ENCODE results near the gene ATOSB.

DNA sequence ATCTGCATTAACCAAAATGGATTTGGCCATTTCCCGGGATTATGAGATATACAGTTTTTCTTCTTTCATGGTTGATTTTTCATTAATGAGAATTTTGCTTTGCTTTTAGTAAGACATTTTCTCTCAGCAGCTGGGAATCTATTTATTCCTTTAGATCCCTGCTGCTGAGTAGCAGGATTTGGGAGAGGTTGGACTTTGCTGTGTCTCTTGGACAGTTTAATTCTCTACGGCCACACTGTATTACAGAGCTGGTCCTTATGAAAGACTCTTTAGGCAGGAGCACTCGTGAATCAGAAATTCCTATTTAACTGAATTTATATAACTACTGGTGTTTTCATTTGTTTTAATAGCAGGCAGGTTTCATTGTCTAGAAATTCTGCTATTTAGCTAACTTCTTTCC lies 47.8 kb upstream of the ATOSB start:
- no peak for TF ChIP-seq EZH2 (IDR thresholded peaks at IDR 0.05; ENCODE audit: low read depth, unreplicated experiment)
- TF ChIP-seq CTCF (conservative IDR thresholded peaks at IDR 0.05; ENCODE audit: low read depth in 2 of 2), result no peak
- TF ChIP-seq, protein P1, sequence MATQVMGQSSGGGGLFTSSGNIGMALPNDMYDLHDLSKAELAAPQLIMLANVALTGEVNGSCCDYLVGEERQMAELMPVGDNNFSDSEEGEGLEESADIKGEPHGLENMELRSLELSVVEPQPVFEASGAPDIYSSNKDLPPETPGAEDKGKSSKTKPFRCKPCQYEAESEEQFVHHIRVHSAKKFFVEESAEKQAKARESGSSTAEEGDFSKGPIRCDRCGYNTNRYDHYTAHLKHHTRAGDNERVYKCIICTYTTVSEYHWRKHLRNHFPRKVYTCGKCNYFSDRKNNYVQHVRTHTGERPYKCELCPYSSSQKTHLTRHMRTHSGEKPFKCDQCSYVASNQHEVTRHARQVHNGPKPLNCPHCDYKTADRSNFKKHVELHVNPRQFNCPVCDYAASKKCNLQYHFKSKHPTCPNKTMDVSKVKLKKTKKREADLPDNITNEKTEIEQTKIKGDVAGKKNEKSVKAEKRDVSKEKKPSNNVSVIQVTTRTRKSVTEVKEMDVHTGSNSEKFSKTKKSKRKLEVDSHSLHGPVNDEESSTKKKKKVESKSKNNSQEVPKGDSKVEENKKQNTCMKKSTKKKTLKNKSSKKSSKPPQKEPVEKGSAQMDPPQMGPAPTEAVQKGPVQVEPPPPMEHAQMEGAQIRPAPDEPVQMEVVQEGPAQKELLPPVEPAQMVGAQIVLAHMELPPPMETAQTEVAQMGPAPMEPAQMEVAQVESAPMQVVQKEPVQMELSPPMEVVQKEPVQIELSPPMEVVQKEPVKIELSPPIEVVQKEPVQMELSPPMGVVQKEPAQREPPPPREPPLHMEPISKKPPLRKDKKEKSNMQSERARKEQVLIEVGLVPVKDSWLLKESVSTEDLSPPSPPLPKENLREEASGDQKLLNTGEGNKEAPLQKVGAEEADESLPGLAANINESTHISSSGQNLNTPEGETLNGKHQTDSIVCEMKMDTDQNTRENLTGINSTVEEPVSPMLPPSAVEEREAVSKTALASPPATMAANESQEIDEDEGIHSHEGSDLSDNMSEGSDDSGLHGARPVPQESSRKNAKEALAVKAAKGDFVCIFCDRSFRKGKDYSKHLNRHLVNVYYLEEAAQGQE (IDR thresholded peaks at IDR 0.05; ENCODE audit: unreplicated experiment), result no peak
- TF ChIP-seq EZH2phosphoT487 (IDR thresholded peaks at IDR 0.05; ENCODE audit: unreplicated experiment), result no peak
- TF ChIP-seq POLR2AphosphoS5 (IDR thresholded peaks at IDR 0.05; ENCODE audit: low read depth), result no peak
- no peak for TF ChIP-seq CREB1 (CRISPR knock-in tag; IDR thresholded peaks at IDR 0.05; ENCODE audit: low read depth)
- TF ChIP-seq ZNF331 (CRISPR knock-in tag; IDR thresholded peaks at IDR 0.05; ENCODE audit: low read depth), result no peak
- no peak for TF ChIP-seq JUNB (IDR thresholded peaks at IDR 0.05; ENCODE audit: unreplicated experiment)
- TF ChIP-seq, protein P2, sequence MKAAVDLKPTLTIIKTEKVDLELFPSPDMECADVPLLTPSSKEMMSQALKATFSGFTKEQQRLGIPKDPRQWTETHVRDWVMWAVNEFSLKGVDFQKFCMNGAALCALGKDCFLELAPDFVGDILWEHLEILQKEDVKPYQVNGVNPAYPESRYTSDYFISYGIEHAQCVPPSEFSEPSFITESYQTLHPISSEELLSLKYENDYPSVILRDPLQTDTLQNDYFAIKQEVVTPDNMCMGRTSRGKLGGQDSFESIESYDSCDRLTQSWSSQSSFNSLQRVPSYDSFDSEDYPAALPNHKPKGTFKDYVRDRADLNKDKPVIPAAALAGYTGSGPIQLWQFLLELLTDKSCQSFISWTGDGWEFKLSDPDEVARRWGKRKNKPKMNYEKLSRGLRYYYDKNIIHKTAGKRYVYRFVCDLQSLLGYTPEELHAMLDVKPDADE (IDR thresholded peaks at IDR 0.05), result no peak
- no peak for TF ChIP-seq ZNF114 (CRISPR knock-in tag; IDR thresholded peaks at IDR 0.05)
- TF ChIP-seq NANOG (IDR thresholded peaks at IDR 0.05; ENCODE audit: borderline replicate concordance), result no peak
- TF ChIP-seq STAT1 (IDR thresholded peaks at IDR 0.05; ENCODE audit: unreplicated experiment), result no peak
- TF ChIP-seq ZNF462 (CRISPR knock-in tag; IDR thresholded peaks at IDR 0.05), result no peak

All from GM23338 (cell line).